Head of caudate nucleus (tissue), 42 donors: Measurements from ENCODE around the gene KIF6.
"Not testable (repeated sequence)": the region's sequence is repeated elsewhere in the genome, so short reads cannot be mapped to it uniquely, and the experiment has no call there.

Experiments
- DNase-seq, 42 donors: peaks; one replicate each; pipeline versions ENCODE4 v3.0.0 to v3.0.0-alpha.2; 2020 to 2021; ENCODE audit warnings: mixed read lengths in 7 of 42
- intact Hi-C: fragments of 100-400 bp; cut with DNase I; formaldehyde crosslinking; loops from one replicate; pipeline ENCODE4 v1.15.0; 2022

KIF6 gene

DNA sequence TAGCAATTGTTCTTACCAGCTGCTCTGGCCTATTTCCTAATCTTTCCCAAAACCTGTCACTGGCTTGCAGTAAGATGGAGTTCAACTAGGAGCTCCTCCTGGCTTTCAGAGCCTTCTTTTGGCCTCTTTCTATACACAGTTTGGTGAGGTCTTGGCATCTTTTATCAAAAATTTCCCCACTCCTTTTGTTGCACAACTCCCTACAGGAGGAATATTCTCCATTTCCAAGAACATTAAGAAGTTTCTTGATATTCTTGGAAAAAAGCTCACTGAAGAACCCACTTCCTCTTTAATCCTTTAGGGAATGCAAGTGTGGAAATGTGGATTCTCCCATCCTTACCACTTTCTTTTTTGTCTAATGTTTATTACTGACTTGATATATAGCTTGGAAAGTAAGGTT lies 231.4 kb downstream of the KIF6 start:
- intact Hi-C loops, result no loop called here
- no peak for DNase-seq

DNA sequence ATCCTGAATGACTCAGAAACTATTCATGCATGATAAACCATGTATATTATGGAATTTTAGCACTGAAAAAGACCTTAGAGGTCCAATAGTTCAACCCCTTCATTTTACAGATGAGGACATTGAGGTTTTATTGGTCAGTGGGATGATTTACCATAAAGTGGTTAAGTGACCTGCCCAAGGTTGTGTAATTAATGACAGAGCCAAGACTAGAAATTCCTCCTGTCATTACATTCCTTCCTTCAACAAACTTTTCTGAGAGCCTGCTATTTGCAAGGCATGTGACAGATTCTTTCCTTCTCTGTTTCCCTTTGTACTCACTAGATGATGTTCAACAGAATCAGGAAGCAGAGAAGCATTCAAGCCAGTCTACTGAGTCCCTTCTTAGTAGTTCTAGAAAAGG lies 232.0 kb downstream of the KIF6 start:
- intact Hi-C loops, result no loop called here
- DNase-seq, result no peak

DNA sequence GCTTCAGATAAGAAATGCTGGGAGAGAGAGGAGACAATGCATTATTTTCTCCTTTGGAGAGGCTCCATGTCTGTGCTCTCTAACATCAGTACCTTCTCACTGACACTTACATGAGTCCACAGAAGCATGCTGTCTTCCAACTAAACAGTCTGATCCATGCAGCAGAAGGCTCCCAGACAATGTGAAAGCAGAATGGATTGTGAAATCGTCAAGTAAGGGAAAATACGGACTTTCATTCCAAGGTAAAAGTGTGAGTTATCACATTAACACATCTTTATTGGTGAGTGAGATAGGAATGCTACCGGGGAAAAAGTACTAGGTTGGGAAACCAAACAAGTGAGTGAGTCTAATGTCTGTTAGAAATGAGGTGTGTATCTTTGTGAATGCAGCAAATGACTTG lies 235.1 kb downstream of the KIF6 start:
- DNase-seq, result no peak
- intact Hi-C loops, result no loop called here

DNA sequence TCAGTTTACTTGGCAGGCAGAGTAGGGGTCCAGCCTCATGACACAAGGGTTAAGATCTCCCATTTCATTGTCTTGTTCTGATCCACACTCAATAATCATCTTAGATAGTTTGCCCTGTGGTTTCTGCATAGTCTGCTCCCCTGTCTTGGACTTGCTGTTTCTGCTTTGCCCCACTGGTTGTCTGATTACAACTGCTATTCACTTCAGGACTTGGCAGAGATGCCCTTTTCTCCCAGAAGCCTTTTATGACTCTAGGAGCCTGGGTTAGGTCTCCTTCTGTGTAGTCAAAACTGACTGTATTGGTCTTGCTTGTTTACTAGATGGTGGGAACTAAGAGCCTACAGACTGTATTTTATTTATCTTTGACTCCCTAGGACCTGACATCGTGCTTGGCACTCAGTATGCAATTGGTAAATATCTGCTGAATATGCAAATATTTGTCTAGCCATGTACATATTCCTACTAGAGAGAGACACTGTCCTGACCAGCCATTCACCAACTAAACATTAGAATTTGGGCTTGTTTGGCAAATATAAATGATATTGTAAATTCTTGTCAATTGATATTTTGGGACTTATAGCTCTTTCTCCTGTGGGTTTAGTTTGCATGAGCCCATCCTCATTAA lies 236.8 kb downstream of the KIF6 start:
- intact Hi-C loops, result no loop called here
- DNase-seq, result peak in 3 of 42 donors; percentile 3 to 8 (median 4)

DNA sequence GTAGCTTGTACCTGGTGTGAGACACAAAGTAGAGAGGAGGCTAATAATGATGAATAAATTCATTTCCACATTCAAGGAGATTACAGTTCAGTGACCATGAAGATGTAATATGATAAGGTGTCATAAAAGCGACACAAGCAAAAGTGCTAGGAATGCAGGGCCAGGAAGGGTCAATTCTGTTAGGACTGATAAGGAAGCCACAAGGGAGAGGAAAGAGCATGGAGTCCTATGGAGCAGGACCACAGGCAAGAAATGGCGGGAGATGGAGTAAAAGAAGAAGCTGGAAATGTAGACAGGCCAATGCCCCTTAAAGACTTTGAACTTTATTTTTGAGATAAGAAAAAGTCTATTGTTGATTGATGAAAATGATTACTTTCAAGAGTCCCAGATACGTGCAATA lies 240.9 kb downstream of the KIF6 start:
- intact Hi-C loops, result no loop called here
- DNase-seq, result no peak

DNA sequence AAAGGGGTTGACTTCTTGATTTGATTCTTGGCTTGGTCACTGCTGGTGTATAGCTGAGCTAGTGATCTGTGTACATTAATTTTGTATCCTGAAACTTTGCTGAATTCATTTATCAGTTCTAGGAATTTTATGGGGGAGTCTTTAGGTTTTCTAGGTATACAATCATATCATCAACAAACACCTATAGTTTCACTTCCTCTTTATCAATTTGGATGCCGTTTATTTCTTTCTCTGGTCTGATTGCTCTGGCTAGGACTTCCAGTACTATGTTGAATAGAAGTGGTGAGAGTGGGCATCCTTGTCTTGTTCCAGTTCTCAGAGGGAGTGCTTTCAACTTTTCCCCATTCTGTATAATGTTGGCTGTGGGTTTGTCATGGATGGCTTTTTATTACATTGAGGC lies 245.4 kb downstream of the KIF6 start:
- DNase-seq, intact Hi-C loops: not testable (repeated sequence)

DNA sequence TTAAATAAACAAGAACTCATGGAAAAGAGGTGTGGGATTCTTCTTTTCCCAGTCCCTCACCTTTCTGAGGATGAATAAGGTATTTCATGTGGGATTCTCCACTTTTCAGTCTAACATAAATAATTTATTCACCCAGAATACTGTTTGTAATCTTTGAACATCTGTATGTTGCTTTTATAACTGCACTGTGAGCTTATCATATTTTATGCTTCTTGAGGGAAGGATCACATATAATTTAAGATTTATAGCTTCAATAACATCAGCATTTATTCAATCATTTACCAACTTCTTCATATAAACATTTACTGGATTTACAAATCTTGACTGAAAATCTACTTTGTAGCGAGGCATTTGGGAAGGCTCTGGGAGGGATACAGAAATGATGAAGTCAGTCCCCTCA lies 248.5 kb downstream of the KIF6 start:
- no peak for DNase-seq
- intact Hi-C loops, result no loop called here

DNA sequence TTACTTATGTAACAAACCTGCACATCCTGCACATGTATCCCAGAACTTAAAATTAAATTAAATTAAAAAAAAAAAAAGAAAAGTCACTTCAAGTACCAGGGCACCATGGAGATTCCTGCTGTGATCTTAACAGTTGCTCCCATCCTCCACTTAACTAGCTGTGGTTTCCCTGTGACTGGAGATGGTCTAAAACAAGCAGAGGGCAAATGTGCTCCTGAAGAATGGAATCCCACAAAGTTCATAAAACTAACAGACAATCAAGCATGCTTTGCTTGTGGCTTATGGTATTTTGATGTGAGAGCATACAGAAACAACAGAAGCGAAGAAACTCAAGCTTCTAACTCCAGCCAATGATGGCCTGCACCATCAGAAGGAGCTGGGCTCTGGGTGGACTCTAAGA lies 249.1 kb downstream of the KIF6 start:
- intact Hi-C loops, result no loop called here
- DNase-seq, result no peak

DNA sequence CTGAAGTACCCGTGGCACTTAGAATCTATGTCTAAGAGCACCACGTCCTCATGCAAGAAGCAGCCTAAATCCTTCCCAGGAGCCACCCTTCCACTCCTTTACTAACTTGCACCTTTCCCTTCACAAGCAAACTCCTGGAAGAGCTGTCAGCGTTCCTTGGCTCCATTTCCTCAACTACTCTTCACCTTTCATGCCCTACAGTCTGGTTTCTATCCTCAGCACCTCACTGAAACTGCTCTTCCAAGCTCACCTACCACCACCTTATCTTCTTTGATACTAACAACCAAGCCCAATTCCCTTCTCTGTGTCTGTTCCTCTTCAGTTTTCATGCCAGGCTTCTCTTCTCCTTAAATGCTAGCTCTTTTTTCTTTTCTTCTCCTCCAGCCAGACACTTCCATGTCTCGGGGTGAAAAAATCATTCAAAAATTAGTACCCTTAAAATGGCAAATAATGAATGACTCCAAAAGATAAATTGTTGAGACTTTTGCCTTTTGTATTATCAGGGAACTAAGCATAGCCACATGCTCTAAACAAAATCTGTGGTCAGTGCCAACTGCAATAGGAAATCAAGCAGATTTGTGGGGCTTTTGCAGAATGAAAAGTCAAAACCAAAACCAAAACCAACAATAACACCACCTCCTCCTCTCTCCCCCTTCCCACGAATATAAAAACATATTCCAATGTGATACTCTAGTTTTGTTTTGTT lies 253.1 kb downstream of the KIF6 start:
- intact Hi-C loops, result no loop called here
- DNase-seq, result no peak

DNA sequence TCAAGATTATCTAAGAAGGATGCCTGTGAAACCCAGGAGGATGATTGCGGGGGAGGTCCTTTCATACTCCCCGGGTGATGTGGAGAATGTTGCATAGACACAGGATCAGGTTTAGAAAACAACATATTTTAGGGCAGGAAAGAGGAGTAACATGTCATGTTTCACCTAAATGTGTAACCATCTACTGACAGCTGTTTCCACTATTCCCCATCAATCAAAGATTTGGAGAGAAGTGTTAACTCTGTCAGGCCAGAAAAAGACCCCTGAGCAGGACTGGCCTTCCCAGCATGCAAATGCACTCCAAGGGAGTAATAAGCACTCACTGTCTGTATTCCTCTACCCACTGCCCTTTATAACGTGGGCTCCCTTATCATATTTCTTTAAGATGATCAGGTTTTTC lies 254.7 kb downstream of the KIF6 start:
- intact Hi-C loops, result no loop called here
- DNase-seq, result no peak

DNA sequence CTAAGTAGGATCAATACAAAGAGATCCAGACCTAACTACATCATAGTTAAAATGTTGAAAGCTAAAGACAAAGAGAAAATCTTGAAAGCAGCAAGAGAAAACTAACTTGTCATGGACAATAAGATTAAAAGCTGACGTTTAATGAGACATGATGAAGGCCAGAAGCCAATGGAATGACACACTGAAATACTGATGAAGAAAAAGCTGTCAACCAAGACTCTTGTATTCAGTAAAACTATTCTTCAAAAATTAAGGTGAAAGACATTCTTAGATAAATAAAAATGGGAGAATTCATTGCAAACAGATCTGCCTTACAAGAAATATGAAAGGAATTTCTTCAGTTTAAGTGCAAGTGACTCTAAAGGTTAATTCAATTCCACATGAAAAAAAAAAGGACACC lies 256.8 kb downstream of the KIF6 start:
- DNase-seq, result no peak

DNA sequence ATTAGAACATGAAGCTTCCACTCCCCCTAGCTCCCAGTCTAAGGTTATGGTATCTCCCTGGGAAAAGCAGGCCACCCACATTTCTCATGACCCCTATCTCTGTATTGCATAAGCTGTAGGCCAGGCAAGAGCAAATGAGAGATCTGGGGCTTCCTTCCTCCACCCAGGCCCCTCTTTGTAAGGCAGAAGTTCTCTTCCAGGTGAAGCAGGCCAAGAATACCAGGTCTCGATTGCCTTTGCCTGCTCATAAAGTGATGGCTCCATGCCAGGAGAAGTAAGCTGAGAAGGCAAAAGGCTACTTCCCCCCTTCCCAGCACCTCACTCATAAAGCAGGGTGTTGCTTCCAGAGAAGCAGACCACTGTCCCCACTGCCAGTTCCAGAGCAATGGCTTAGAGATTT lies 258.6 kb downstream of the KIF6 start:
- no peak for DNase-seq
- intact Hi-C loops, result no loop called here

More for the DNA sequence above, 256.8 kb downstream of the KIF6 start:
- intact Hi-C loops, result no loop called here

DNA sequence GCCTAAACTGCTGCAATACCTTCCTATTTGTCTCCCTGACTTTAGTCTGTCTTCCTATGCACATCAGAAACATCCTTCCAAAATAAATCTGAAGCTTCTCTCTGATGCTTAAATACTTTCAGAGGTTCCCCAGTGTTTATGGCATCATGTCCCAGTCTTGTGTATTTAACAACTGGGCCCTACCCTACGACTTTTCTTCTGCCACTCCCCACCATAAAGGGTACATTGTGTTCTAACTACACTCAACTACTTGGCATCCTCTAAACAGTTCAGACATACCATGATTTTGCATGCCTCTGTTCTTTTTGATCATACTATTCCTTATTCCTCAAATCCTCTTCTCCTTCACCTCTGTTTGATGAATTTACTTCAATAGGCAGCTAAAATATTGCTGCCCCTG lies 259.7 kb downstream of the KIF6 start:
- intact Hi-C loops, result no loop called here
- DNase-seq, result no peak

DNA sequence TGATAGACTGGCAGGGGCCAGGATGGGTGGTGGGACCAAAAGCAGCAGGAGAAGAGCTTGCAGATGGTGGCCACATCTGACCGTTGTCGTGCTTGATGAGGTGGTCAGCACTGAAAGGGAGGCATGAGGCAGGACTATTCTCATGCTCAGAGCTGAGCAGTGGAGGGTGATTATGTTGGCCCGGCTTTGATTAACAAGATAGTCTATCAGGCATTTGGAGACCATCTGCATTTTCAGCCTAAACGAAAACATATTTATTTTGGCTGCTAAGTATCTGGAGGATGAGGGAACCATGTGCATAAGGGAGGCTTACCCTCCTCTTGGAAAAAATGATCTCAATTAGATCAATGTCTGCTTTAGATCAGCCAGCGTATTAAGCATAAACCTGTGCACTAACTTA lies 261.1 kb downstream of the KIF6 start:
- intact Hi-C loops, result no loop called here
- DNase-seq, result no peak

DNA sequence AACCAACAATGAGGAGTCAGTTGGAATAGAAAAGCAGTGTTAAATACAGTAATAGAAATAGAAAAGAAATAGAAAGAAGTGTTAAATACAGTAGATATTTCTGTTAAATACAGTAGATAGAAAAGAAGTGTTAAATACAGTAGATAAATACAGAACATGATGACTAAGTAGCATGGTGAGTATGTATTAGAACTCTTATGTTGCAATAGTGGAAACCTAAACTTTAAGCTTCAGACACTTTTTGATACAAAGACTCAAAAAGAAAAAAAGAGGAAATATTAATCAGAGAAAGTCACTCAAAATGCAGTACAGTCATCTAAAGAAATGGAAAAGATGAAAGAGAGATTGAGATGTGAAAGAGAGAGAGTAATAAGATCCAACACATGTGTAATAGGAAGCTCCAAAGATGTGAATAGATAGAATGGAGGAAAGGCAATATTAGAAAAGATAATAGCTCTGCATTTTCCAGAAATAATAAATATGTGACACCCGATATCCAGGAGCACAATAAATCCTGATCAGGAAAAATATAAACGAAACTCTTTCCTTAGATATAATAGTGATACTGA lies 271.2 kb downstream of the KIF6 start:
- intact Hi-C loops, result no loop called here

DNA sequence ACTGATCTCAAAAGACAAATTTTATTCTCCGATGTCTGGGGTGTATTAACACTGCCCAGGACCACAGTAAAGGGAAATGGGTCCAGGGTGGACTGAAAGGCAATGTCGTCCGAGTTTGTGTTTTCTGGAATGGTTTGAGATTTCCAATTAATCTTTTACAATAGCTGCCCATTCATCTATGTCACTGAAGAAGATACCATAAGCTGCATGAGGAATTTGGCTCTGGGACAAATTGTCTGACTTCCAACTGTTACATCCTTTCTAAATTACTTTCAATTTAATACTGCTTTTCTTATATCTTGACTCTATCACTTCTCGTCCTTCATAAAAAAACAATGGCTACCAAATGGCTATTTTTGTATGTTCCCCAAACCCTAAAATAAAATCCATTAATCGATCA lies 272.0 kb downstream of the KIF6 start:
- intact Hi-C loops, result no loop called here
- no peak for DNase-seq

More for the DNA sequence above, 271.2 kb downstream of the KIF6 start:
- no peak for DNase-seq

DNA sequence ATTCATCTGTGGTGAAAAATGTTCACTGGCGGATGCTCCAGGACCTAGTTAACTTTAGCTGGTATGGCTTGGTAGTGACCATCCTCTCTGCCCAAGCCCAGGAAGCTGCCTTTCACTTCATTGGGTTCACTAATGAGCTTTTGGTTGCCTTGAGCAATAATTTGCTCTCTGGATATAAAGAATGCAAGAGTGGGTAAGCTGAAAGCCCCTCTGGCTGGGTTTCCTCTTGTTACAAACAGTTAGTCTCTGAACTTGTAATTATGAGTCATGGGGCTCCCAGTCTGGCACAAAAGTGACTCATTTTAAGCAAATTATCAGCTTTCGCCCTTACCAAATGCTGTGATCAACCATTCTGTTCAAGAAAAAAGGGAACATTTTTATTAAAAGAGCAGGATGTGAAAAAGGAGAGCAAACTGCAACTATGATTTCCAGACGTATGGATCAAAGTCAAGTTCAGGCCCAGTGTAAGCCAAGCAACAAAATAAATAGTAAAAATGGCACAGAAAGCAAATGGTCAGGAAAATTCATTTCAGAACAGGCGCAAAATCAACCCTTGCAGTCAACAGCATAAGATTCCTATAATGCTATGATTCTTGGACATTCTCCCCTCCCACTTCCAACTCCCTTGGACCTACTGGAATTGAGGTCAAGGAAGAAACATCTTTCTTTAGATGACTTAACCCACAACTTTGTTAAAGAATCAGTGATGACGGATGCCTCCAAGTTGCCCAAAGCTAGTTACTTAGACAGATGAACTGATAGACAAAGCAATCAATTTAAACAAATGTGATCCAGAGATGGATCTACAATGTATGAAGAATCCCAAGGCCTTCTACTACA lies 272.7 kb downstream of the KIF6 start:
- no peak for DNase-seq
- intact Hi-C loops, result no loop called here

DNA sequence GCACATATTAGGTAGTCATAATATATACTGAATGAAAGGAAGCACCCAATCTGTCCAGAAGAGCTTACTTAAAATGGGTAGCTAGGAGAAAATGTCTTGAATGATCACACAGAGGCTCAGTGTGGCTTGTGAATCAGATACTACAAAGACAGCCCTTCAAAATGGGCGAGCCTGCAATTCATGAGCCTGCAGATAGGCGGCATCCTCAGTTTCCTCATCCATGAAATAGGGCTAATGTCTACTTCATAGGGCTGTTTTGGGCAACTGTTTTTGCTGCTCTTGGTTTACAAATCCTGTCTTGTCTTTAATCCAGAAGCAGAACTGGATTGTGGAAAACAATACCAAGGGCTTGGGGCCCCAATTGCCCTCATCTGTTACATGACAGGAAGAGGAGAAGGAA lies 273.4 kb downstream of the KIF6 start:
- intact Hi-C loops, result no loop called here
- no peak for DNase-seq

DNA sequence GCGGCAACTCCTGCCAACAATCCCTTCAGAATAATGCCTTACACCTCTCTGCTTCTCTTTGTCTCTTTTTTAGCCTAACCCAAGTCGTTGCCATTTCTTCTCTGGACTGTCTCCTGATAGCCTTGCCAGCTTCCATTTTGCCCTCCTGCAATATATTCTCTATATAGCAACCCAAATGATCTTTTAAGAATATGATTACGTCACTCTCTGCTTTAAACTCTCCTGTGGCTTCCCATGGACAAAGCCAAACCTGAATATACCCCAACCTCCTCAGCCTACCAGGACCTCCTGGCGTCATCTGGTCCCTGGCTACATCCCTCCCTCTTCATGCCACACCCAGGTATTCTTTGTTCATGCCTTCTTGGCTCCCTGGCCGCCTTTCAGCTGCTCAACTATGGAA lies 276.2 kb downstream of the KIF6 start:
- intact Hi-C loops, result no loop called here
- no peak for DNase-seq

DNA sequence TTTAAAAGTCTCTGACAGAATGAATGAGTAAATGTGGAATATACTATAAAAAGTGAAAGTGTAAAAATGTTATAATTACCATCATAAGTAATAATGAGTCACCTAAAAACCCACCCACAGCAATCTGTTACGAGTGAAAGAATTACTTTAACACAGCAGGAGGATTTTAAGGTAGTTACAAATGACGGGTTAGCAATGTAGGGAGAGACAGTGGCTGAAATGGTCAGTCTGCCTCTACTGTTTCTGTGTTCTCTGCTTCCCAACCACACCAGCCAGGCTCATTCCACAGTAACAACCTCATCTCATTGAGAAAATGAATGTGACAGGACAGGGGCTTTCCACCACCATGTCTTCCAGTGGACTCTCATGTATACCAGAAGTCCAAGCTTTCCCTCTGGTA lies 278.3 kb downstream of the KIF6 start:
- DNase-seq, result no peak
- intact Hi-C loops, result no loop called here
